ENCODE data around the gene CD109.

CD109 gene

GRCh38 chr6:73854998-73855718 lies 159.2 kb downstream of the CD109 start:
- peak; percentile 33; the same call in 1 of the 2 replicates for TF ChIP-seq CTCF (IDR thresholded peaks at IDR 0.05; ENCODE audit: low read depth, low read length)
- no peak overlapping the region for H3K4me3 ChIP-seq (ENCODE audit: low read depth, low read length)

DNA sequence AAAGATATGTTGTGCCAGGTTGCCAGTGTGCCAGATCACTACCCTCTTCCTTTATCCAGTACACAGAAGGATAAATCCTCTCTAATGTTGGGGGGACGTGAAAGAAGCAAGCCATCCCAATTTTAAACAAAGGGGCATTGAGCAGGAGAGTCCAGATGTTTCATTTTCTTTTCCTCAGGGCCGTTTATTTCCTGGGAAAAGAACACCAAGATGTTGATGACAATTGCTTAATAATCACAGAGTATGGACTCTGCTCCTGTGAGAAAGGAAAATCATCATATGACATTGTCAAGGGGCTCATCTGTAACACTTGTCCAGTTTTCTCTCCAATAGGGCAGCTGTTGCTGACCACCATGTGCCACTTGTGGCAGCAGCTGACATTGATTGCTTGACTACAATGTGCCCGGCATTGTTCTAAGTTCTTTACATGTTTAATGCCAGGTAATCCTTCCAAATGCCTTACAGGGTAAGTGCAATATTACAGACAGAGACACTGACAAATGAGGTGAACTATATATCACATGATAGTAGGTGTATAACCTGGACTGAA lies 161.4 kb downstream of the CD109 start:
- TF ChIP-seq CTCF (IDR thresholded peaks at IDR 0.05; ENCODE audit: low read depth, low read length) = no peak

DNA sequence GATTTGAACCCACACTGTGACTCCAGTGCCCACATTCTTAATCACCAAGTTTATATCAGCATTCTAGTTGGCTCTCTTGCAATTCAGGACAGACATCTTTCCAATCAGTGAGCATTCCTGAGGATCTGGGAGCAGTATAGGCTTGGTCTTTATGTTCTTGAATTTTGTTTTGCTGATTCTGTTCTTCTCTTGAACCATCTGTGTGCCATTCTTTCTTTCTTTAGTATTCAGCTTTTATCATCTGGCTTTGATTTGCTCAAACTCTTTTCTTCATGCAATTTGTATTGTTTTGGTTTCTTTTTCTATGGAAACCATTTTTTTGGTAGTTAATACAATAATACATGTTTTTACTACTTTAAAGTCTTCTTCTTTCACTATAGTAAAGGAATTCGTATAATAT lies 162.4 kb downstream of the CD109 start:
- no peak overlapping the region for H3K4me3 ChIP-seq (ENCODE audit: low read depth, low read length)
- TF ChIP-seq CTCF (IDR thresholded peaks at IDR 0.05; ENCODE audit: low read depth, low read length) = no peak

More for the DNA sequence above, 161.4 kb downstream of the CD109 start:
- H3K4me3 ChIP-seq (ENCODE audit: low read depth, low read length) = no peak overlapping the region

- no peak overlapping the region for H3K4me3 ChIP-seq (ENCODE audit: low read depth, low read length)
- TF ChIP-seq CTCF (IDR thresholded peaks at IDR 0.05; ENCODE audit: low read depth, low read length) = no peak
These were observed 164.3 kb downstream of the CD109 start for GRCh38 chr6:73860303-73860702.

DNA sequence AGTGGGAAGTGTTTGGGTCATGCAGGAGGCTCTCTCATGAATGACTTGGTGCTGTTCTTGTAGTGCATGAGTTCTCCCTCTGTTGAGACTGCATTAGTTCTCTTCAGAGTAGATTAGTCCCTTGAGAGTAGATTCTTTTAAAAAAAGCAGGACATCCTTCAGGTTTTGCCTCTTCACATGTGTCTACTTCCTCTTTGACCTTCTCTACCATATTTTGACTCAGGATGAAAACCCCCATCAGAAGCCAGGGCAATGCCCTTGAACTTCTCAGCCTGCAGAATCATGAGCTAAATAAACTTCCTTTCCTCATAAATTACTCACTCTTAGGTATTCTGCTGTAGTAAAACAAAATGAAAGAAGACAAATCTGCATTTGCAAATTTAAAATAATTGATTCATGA lies 170.3 kb downstream of the CD109 start:
- no peak overlapping the region for H3K4me3 ChIP-seq (ENCODE audit: low read depth, low read length)
- no peak for TF ChIP-seq CTCF (IDR thresholded peaks at IDR 0.05; ENCODE audit: low read depth, low read length)

- no peak overlapping the region for H3K4me3 ChIP-seq (ENCODE audit: low read depth, low read length)
- no peak for TF ChIP-seq CTCF (IDR thresholded peaks at IDR 0.05; ENCODE audit: low read depth, low read length)
These were observed 171.4 kb downstream of the CD109 start for GRCh38 chr6:73867411-73867810.

GRCh38 chr6:73870907-73871306 lies 174.9 kb downstream of the CD109 start:
- no peak overlapping the region for H3K4me3 ChIP-seq (ENCODE audit: low read depth, low read length)
- TF ChIP-seq CTCF (IDR thresholded peaks at IDR 0.05; ENCODE audit: low read depth, low read length) = no peak
